22Rv1 (cell line): ENCODE data around the gene COL24A1.
"Not testable (repeated sequence)": the region's sequence is repeated elsewhere in the genome, so short reads cannot be mapped to it uniquely, and the experiment has no call there.

Experiments
- H3K27ac ChIP-seq: fragments of 450-650 bp; 2 replicates; pipeline ENCODE4 v1.5.1; 2017
- ZFX ChIP-seq: fragments of 450-650 bp; IDR thresholded peaks from 2 replicates; pipeline ENCODE4 v1.6.1; 2017; ENCODE audit warnings: antibody characterized with exemption, borderline replicate concordance
- TF ChIP-seq, protein P1 (sequence below): fragments of 450-650 bp; IDR thresholded peaks from 2 replicates; pipeline ENCODE4 v1.5.1; 2017; ENCODE audit warnings: mild to moderate bottlenecking

The COL24A1 gene

GRCh38 chr1:85983316-85983715, 173.3 kb downstream of the COL24A1 start:
- TF ChIP-seq ZFX: no peak
- TF ChIP-seq, protein P1, sequence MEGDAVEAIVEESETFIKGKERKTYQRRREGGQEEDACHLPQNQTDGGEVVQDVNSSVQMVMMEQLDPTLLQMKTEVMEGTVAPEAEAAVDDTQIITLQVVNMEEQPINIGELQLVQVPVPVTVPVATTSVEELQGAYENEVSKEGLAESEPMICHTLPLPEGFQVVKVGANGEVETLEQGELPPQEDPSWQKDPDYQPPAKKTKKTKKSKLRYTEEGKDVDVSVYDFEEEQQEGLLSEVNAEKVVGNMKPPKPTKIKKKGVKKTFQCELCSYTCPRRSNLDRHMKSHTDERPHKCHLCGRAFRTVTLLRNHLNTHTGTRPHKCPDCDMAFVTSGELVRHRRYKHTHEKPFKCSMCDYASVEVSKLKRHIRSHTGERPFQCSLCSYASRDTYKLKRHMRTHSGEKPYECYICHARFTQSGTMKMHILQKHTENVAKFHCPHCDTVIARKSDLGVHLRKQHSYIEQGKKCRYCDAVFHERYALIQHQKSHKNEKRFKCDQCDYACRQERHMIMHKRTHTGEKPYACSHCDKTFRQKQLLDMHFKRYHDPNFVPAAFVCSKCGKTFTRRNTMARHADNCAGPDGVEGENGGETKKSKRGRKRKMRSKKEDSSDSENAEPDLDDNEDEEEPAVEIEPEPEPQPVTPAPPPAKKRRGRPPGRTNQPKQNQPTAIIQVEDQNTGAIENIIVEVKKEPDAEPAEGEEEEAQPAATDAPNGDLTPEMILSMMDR: no peak
- H3K27ac ChIP-seq: no peak overlapping the region

GRCh38 chr1:85976516-85977205, 179.9 kb downstream of the COL24A1 start:
- TF ChIP-seq, protein P1: no peak
- no peak for TF ChIP-seq ZFX
- peak overlapping the region; percentile 72; the same call in 1 of the 2 replicates for H3K27ac ChIP-seq

- TF ChIP-seq, protein P1: no peak
- no peak for TF ChIP-seq ZFX
- H3K27ac ChIP-seq: peak overlapping the region; percentile 72
These were observed 180.6 kb downstream of the COL24A1 start for GRCh38 chr1:85975912-85976371.

GRCh38 chr1:85962457-85962856, 194.1 kb downstream of the COL24A1 start:
- no peak overlapping the region for H3K27ac ChIP-seq
- no peak for TF ChIP-seq ZFX
- TF ChIP-seq, protein P1: no peak

GRCh38 chr1:85957760-85958159, 198.8 kb downstream of the COL24A1 start:
- TF ChIP-seq, protein P1: no peak
- no peak for TF ChIP-seq ZFX
- no peak overlapping the region for H3K27ac ChIP-seq

DNA sequence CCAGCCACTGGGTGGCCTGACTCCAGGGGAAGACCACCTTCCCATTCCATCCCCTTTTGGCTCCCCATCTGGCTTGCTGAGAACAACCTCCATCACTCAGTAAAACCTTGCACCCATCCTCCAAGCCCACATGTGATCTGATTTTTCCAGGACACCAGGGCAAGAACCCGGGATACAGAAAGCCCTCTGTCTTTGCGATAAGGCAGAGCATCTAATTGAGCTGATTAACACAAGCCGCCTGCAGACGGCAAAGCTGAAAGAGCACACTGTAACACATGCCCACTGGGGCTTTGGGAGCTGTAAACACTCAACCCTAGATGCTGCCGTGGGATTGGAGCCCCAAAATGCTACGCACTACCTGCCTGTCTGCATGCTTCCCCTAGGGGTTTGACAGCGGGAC, 201.4 kb downstream of the COL24A1 start:
- not testable (repeated sequence) for H3K27ac ChIP-seq

DNA sequence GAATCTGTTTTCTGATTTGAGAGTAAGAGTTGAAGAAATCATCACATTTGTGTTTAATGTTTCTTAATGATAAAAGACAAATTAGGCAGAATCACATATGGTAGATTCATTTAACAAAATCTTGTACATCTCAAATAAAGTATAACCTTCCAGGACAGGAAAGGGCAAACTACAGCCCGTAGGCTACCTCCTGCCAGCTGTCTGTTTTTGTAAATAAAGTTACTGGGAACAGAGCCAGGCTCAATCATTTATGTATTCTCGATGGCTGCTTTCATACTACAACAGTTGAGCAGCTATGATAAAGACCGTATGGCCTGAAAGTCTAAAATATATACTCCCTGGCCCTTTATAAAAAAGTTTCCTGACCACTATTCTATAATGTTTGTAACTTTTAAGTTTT, 204.1 kb downstream of the COL24A1 start:
- no peak overlapping the region for H3K27ac ChIP-seq
- TF ChIP-seq, protein P1: no peak
- no peak for TF ChIP-seq ZFX

DNA sequence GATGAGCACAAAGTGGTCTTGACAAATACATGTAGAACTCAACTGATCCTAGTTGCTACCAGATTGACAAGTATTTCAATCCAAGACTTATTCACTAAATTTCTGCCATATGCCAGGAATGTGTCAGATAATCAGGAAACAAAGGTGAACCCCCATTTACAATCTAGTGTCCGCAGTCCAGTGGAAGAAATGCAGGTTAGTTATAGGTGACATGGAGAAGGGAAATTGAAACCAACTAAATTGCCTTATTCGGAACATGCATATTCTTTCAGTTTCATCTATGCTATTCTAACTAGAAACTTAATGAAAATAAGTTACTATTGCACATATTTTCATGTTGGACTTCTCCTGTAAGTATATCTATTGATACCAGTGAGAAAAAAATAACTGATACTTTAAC, 209.4 kb downstream of the COL24A1 start:
- no peak overlapping the region for H3K27ac ChIP-seq
- TF ChIP-seq ZFX: no peak
- TF ChIP-seq, protein P1: no peak
